GM12872 (cell line): ENCODE data around the gene SOAT2.

Experiments
- CTCF ChIP-seq: IDR thresholded peaks from 3 replicates; pipeline ENCODE4 v1.5.1; 2011; ENCODE audit warnings: low read depth, mild to moderate bottlenecking, low read length, moderate library complexity; ENCODE audit not compliant: insufficient read depth

Gene SOAT2

GRCh38 chr12:53058674-53059433 lies 44.4 kb upstream of the SOAT2 start:
- TF ChIP-seq CTCF, result no peak

- no peak for TF ChIP-seq CTCF
These were observed 43.7 kb upstream of the SOAT2 start for GRCh38 chr12:53059434-53060063.

- no peak for TF ChIP-seq CTCF
These were observed 43.1 kb upstream of the SOAT2 start for GRCh38 chr12:53060064-53060720.

- TF ChIP-seq CTCF, result no peak
These were observed 42.5 kb upstream of the SOAT2 start for GRCh38 chr12:53060721-53061276.

GRCh38 chr12:53061404-53062010 lies 41.8 kb upstream of the SOAT2 start:
- peak; percentile 38 for TF ChIP-seq CTCF

- TF ChIP-seq CTCF, result no peak
These were observed 41.0 kb upstream of the SOAT2 start for GRCh38 chr12:53062011-53062961.
